ENCODE results near the gene AHCYL2. TPM values are rescaled to one million over a fixed set of nuclear protein-coding genes. Genes with fewer than 3 reads are reported as not detected.
"Not testable (repeated sequence)": the region's sequence is repeated elsewhere in the genome, so short reads cannot be mapped to it uniquely, and the experiment has no call there.

Gene AHCYL2
- total RNA-seq, 3 donors from 2014 or later (not counting 1 experiment from before 2014, with no cell fraction given) = 11.6 to 15.2 (median 14.5) TPM

DNA sequence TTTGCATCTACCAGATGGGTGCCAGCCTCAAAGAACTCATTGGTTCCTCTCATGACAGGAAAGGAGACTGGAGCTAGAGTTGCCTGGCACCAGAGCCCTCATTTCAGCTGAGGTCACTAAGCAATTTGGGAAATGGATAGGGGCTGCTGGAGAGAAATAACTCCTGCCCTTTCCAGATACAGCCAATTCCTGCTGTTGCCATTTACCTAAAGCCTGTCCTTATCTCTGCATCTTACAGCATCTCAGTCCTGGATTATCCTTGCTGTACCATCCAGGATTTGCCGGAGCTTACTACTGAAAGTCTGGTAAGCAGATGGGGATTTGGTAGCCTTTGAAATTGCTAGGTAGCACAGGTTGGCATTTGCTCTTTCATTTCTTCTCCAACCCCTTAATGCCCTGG is 245.6 kb downstream of the AHCYL2 start:
- Histone ChIP-seq H3K27me3 (ENCODE audit: control insufficient read depth, insufficient read depth, low read length) (no peaks in the 10 kb centered on the region), H3K27ac (ENCODE audit: low read length) (no peak overlapping the region), H3K36me3 (ENCODE audit: control insufficient read depth, insufficient read depth, low read length) (no peaks in the 10 kb centered on the region), H3K4me1 (ENCODE audit: control insufficient read depth, insufficient read depth, low read length) (no peaks in the 10 kb centered on the region), H3K9me3 (ENCODE audit: control insufficient read depth, insufficient read depth, low read length) (no peaks in the 10 kb centered on the region), H3K4me3 (ENCODE audit: low read length) (no peak overlapping the region)
- H3K4me1 Mint-ChIP-seq = peaks cover 0 to 5% of the 10 kb centered on the region in 2 donors
- H3K4me3 Mint-ChIP-seq = no peak overlapping the region
- ATAC-seq (no peak), DNase-seq (no peak)
- intact Hi-C loops (cut with micrococcal nuclease) = no loop called here
- H3K36me3 Mint-ChIP-seq = no peaks in the 10 kb centered on the region
- TF ChIP-seq, protein P1, sequence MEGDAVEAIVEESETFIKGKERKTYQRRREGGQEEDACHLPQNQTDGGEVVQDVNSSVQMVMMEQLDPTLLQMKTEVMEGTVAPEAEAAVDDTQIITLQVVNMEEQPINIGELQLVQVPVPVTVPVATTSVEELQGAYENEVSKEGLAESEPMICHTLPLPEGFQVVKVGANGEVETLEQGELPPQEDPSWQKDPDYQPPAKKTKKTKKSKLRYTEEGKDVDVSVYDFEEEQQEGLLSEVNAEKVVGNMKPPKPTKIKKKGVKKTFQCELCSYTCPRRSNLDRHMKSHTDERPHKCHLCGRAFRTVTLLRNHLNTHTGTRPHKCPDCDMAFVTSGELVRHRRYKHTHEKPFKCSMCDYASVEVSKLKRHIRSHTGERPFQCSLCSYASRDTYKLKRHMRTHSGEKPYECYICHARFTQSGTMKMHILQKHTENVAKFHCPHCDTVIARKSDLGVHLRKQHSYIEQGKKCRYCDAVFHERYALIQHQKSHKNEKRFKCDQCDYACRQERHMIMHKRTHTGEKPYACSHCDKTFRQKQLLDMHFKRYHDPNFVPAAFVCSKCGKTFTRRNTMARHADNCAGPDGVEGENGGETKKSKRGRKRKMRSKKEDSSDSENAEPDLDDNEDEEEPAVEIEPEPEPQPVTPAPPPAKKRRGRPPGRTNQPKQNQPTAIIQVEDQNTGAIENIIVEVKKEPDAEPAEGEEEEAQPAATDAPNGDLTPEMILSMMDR (IDR thresholded peaks at IDR 0.05) = no peak
- WGBS (ENCODE audit: insufficient coverage) = no CpG with 5 or more reads among the region's 1 CpG
- H3K27ac Mint-ChIP-seq = no peak overlapping the region
- no peaks in the 10 kb centered on the region for H3K27me3 Mint-ChIP-seq (ENCODE audit: low read depth in 2 of 2)
- H3K9me3 Mint-ChIP-seq = no peaks in the 10 kb centered on the region

DNA sequence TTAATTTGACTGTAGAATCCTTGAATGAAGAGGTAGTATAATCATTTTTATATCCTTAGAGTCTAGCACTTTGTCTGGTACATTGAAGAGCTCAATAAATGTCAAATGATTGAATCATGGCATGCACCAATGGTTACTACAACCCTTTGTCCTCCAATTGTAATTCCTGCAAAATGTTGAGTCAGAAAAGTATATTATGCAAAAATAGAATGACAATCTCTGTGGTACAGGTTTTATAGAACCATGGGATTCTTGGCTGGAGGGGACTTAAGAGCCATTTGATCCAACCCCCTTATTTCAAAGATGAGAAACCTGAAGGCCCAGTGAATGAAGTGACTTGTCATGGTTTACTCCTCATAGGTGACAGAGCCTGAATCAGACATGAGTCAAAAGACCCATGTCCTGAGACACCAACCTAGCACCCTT is 246.6 kb downstream of the AHCYL2 start:
- no peak overlapping the region for H3K27ac Mint-ChIP-seq
- H3K9me3 Mint-ChIP-seq = no peaks in the 10 kb centered on the region
- no peaks in the 10 kb centered on the region for H3K27me3 Mint-ChIP-seq (ENCODE audit: low read depth in 2 of 2)
- no peaks in the 10 kb centered on the region for H3K36me3 ChIP-seq (ENCODE audit: control insufficient read depth, insufficient read depth, low read length)
- no peaks in the 10 kb centered on the region for H3K9me3 ChIP-seq (ENCODE audit: control insufficient read depth, insufficient read depth, low read length)
- H3K4me3 ChIP-seq (ENCODE audit: low read length) = no peak overlapping the region
- H3K4me1 ChIP-seq (ENCODE audit: control insufficient read depth, insufficient read depth, low read length) = no peaks in the 10 kb centered on the region
- no peaks in the 10 kb centered on the region for H3K36me3 Mint-ChIP-seq
- no peak for DNase-seq
- no peaks in the 10 kb centered on the region for H3K27me3 ChIP-seq (ENCODE audit: control insufficient read depth, insufficient read depth, low read length)
- ATAC-seq = no peak
- H3K4me1 Mint-ChIP-seq = peaks cover 0 to 5% of the 10 kb centered on the region in 2 donors
- no peak overlapping the region for H3K27ac ChIP-seq (ENCODE audit: low read length)
- intact Hi-C loops (cut with micrococcal nuclease) = no loop called here
- TF ChIP-seq, protein P1 (IDR thresholded peaks at IDR 0.05) = no peak
- no peak overlapping the region for H3K4me3 Mint-ChIP-seq

DNA sequence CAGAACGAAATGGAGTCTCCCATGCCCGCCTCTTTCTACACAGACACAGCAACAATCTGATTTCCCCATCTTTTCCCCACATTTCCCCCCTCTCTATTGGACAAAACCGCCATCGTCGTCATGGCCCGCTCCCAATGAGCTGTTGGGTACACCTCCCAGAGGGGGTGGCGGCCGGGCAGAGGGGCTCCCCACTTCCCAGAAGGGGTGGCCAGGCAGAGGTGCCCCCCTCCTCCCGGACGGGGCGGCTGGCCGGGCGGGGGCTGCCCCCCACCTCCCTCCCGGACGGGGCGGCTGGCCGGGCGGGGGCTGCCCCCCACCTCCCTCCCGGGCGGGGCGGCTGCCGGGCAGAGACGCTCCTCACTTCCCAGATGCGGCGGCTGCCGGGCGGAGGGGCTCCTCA is 251.1 kb downstream of the AHCYL2 start:
- H3K9me3 ChIP-seq (ENCODE audit: control insufficient read depth, insufficient read depth, low read length); H3K9me3 Mint-ChIP-seq; H3K4me3 ChIP-seq (ENCODE audit: low read length); H3K27me3 ChIP-seq (ENCODE audit: control insufficient read depth, insufficient read depth, low read length); H3K36me3 Mint-ChIP-seq; H3K36me3 ChIP-seq (ENCODE audit: control insufficient read depth, insufficient read depth, low read length); ATAC-seq; H3K4me1 Mint-ChIP-seq; H3K4me1 ChIP-seq (ENCODE audit: control insufficient read depth, insufficient read depth, low read length); DNase-seq; intact Hi-C loops (cut with micrococcal nuclease); H3K4me3 Mint-ChIP-seq; H3K27ac ChIP-seq (ENCODE audit: low read length); H3K27ac Mint-ChIP-seq; H3K27me3 Mint-ChIP-seq (ENCODE audit: low read depth in 2 of 2): not testable (repeated sequence)
- 98% methylated on average over 8 of the region's 27 CpGs for WGBS (ENCODE audit: insufficient coverage)

GRCh38 chr7:129476398-129476797 is 251.6 kb downstream of the AHCYL2 start:
- H3K9me3 ChIP-seq (ENCODE audit: control insufficient read depth, insufficient read depth, low read length); H3K27me3 ChIP-seq (ENCODE audit: control insufficient read depth, insufficient read depth, low read length); H3K27me3 Mint-ChIP-seq (ENCODE audit: low read depth in 2 of 2); H3K36me3 ChIP-seq (ENCODE audit: control insufficient read depth, insufficient read depth, low read length); H3K4me1 ChIP-seq (ENCODE audit: control insufficient read depth, insufficient read depth, low read length); ATAC-seq; H3K27ac ChIP-seq (ENCODE audit: low read length); H3K36me3 Mint-ChIP-seq; H3K9me3 Mint-ChIP-seq; intact Hi-C loops (cut with micrococcal nuclease); H3K27ac Mint-ChIP-seq; H3K4me3 Mint-ChIP-seq; H3K4me1 Mint-ChIP-seq; H3K4me3 ChIP-seq (ENCODE audit: low read length); DNase-seq: not testable (repeated sequence)
- 96% methylated on average over 17 of the region's 27 CpGs for WGBS (ENCODE audit: insufficient coverage)

Other genes starting within 250 kb of the AHCYL2 start
- 10 to 100 TPM; 33.9 to 41.1 (median 37.9) TPM for gene TNPO3, start 169.9 kb upstream of the AHCYL2 start, total RNA-seq
- gene TSPAN33, start 80.3 kb upstream of the AHCYL2 start, total RNA-seq = 1 to 10 TPM; 4.0 to 7.2 (median 5.1) TPM
- gene SMO, start 36.4 kb upstream of the AHCYL2 start, total RNA-seq = under 1 TPM; 0.09 to 0.50 (median 0.50) TPM
- gene STRIP2, start 209.4 kb downstream of the AHCYL2 start, total RNA-seq = 1 to 10 TPM; 1.7 to 2.3 (median 2.1) TPM

Data from natural killer cell (primary cell).